HepG2 (cell line): ENCODE results near the gene FAM110A. TPM values are rescaled to one million over a fixed set of nuclear protein-coding genes. Genes with fewer than 3 reads are reported as not detected.

Experiments used
- ARID4A ChIP-seq: sonication (generic); formaldehyde crosslinking; IDR thresholded peaks from 2 replicates; pipeline ENCODE4 v1.5.0; 2020; ENCODE audit warnings: mild to moderate bottlenecking, missing genetic modification reagents, borderline replicate concordance
- ATF5 ChIP-seq: sonication (generic); formaldehyde crosslinking; IDR thresholded peaks from 2 replicates; pipeline ENCODE4 v1.4.0; 2020; ENCODE audit warnings: mild to moderate bottlenecking, low read depth, missing genetic modification reagents
- JUNB ChIP-seq: sonication (generic); formaldehyde crosslinking; IDR thresholded peaks from 2 replicates; pipeline ENCODE4 v1.8.0; 2022; ENCODE audit warnings: missing genetic modification reagents, mild to moderate bottlenecking, borderline replicate concordance
- RBM22 ChIP-seq: fragments of 200-400 bp; formaldehyde crosslinking; optimal IDR thresholded peaks from 2 replicates; pipeline ENCODE3; 2017; ENCODE audit warnings: mild to moderate bottlenecking, low read length, moderate library complexity
- REST ChIP-seq, 2 experiments: IDR thresholded peaks; 2 replicates each; pipeline ENCODE4 v1.6.1; 2011 to 2012; ENCODE audit warnings: low read length in 2 of 2, borderline replicate concordance in 1 of 2, low read depth in 1 of 2, mild to moderate bottlenecking in 1 of 2, moderate library complexity in 1 of 2
- ZKSCAN8 ChIP-seq: IDR thresholded peaks from 2 replicates; pipeline ENCODE4 v1.6.1; 2016; ENCODE audit warnings: borderline replicate concordance, missing genetic modification reagents, missing compliant biosample characterization
- ZNF160 ChIP-seq: sonication (generic); formaldehyde crosslinking; IDR thresholded peaks from 2 replicates; pipeline ENCODE4 v1.8.0; 2022; ENCODE audit warnings: mild to moderate bottlenecking, inconsistent platforms, missing genetic modification reagents
- ZNF296 ChIP-seq: sonication (generic); formaldehyde crosslinking; conservative IDR thresholded peaks from 2 replicates; pipeline ENCODE4 v1.5.0; 2020; ENCODE audit warnings: mild to moderate bottlenecking, missing genetic modification reagents
- ZNF318 ChIP-seq: sonication (generic); formaldehyde crosslinking; IDR thresholded peaks from 2 replicates; pipeline ENCODE4 v1.4.0; 2020; ENCODE audit warnings: mild to moderate bottlenecking, missing genetic modification reagents
- ZNF446 ChIP-seq: sonication (generic); formaldehyde crosslinking; IDR thresholded peaks from 2 replicates; pipeline ENCODE4 v1.5.0; 2020; ENCODE audit warnings: mild to moderate bottlenecking, missing genetic modification reagents
- ZNF557 ChIP-seq: sonication (generic); formaldehyde crosslinking; IDR thresholded peaks from 2 replicates; pipeline ENCODE4 v1.4.0; 2020; ENCODE audit warnings: missing genetic modification reagents
- polyA plus RNA-seq, 8 experiments: library from polyadenylated mRNA; depleted of rRNA in 3 of 8; stranded (reverse) in 7 of 8; unstranded in 1 of 8; fragments of >200 nt; fragmentation: Illumina TruSeq in 4 of 8; extraction: Trizol in 4 of 8; gene quantifications; 2 replicates each; pipeline versions ENCODE4 v1.2.1 to v1.2.3, GENCODE V29; 2011 to 2016; ENCODE audit warnings: low read depth in 4 of 8, missing spikeins in 1 of 8, mixed read lengths in 1 of 8; ENCODE audit not compliant: insufficient read depth in 1 of 8
- total RNA-seq, 5 experiments: library from RNA; depleted of rRNA; stranded (reverse); fragments of >200 nt; fragmentation: Illumina TruSeq; extraction: Trizol; gene quantifications; 2 replicates each; pipeline ENCODE4 v1.2.3, GENCODE V29; 2016; ENCODE audit warnings: low read depth in 1 of 5

Gene FAM110A
- total and polyA plus RNA-seq, 2 of the 13 experiments (the other 11 are each of a cell fraction or from before 2014, with no cell fraction given), result 1.9 TPM

GRCh38 chr20:840858-841567, 7.5 kb downstream of the FAM110A start (continued):
- TF ChIP-seq REST (IDR thresholded peaks at IDR 0.05; ENCODE audit: borderline replicate concordance in 1 of 2, low read depth in 1 of 2, low read length in 2 of 2) (no peak), ZNF446 (CRISPR knock-in tag) (0 out of 2 replicates have a peak, but pooled peaks have one; percentile 31), ARID4A (CRISPR knock-in tag) (no peak), ZNF318 (CRISPR knock-in tag) (no peak), JUNB (CRISPR knock-in tag) (no peak), ZKSCAN8 (no peak), ZNF296 (no peak), ZNF160 (CRISPR knock-in tag) (0 out of 2 replicates have a peak, but pooled peaks have one; percentile 18), ATF5 (CRISPR knock-in tag) (no peak), RBM22 (no peak), ZNF557 (no peak)
